Hippocampal formation (tissue), 2 donors: ENCODE results near the gene SH3BP5.
A peak's percentile ranks its signal among the peaks of the same experiment; 100 is the strongest.

Experiments
- DNase-seq, 2 donors: peaks; one replicate each; lab custom pipeline; 2025; lab: John Stamatoyannopoulos, UW

Gene SH3BP5

DNA sequence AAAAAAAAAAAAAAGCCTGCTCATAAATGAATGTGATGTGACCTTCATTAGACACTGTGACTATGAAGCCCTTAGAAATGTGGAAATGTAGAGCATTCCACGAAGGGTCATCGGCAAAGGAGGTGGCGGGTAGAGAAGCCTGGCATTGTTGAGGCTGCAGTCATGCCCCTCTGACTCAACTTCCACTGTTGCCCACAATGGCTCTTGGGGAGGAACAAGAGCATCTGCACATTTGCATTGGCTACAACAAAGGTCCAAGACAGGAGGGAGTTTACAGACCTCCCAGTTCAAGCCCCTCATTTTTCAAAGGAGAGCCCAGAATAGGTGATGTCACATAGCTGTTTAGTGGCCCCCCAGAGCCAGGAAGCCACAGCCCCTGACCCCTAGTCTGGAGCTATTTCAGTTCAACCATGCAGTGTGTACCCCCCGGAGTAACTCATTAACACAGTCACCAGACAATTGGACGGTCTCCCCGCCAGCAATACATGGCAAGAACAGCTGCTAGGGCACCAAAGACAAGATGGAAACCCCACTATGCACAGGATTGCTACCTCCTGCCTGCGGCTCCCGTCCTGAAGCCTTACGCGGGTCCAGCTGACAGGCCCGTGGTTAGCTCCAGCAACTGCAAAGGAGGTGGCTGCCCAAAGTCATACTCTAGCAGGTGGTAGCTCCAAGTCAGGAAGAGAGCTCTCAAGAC is 56.2 kb downstream of the SH3BP5 start:
- DNase-seq, result no peak

GRCh38 chr3:15273227-15273626 is 59.2 kb downstream of the SH3BP5 start:
- DNase-seq, result no peak

GRCh38 chr3:15272426-15273196 is 59.8 kb downstream of the SH3BP5 start:
- DNase-seq, result no peak

GRCh38 chr3:15271785-15272381 is 60.5 kb downstream of the SH3BP5 start:
- no peak for DNase-seq

GRCh38 chr3:15271030-15271429 is 61.4 kb downstream of the SH3BP5 start:
- no peak for DNase-seq

- DNase-seq, result peak; percentile 74 to 81
Observed at GRCh38 chr3:15269091-15269989, 63.0 kb downstream of the SH3BP5 start.

GRCh38 chr3:15268033-15268631 is 64.3 kb downstream of the SH3BP5 start:
- peak; percentile 72 to 82 for DNase-seq

DNA sequence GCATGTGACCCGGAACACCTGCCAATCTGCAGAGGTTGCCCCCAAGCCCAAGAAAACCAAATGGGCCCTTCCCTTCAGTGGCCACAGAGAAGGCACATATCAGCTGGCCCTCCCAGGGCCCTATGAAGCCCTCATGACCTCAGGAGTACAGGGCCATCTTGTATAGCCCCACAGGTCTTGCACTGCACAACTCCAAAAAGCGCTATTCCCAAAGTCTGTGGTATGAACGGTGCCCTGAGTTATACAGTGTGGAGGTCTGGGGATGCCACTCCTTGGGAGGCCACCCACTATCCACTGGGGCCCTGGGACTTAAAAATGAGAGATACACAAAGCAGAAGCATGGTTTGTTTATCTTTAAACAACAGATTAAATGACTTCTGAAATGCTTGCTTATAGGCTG is 64.9 kb downstream of the SH3BP5 start:
- no peak for DNase-seq

GRCh38 chr3:15266510-15267376 is 65.6 kb downstream of the SH3BP5 start:
- DNase-seq, result no peak

DNA sequence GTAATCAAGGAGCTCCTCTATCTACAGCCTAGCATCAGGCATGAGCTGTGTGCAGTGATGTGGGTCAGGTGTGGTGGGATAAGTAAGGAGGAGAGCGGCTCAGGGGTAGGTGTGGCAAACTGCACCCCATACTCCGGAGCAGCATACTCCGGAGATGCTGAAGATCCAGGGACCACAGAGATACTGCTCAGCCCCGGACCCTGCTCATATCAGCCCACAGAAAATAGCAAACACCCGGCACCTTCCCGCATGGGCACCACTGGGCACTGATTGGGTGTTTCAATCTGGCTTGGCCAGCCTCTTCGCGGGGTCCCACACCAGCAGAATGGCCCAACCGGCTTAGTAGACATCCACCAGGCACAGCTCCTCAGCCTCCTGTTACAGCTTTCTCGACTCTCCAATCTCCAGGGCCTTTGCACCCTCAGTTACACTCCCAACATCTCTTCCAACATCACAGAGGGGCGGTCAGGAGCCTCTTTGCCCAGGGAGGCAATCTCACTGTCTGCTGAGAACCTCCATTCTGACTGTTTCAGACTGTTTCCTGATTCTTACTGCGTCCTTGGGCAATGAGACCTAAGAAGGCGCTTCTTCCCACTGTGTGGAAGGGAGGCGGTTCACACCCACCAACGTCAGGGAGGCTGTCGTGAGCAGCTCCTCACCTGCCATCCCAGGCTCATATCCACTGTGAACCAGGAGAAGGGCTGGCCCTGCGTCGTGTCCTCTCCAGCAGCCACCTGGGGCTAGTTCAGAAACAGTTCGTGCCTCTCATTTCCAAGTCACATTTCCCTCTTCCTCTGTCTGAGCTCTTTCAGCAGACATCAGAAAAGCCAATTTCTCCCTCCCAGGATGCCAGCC is 66.5 kb downstream of the SH3BP5 start:
- DNase-seq, result no peak

DNA sequence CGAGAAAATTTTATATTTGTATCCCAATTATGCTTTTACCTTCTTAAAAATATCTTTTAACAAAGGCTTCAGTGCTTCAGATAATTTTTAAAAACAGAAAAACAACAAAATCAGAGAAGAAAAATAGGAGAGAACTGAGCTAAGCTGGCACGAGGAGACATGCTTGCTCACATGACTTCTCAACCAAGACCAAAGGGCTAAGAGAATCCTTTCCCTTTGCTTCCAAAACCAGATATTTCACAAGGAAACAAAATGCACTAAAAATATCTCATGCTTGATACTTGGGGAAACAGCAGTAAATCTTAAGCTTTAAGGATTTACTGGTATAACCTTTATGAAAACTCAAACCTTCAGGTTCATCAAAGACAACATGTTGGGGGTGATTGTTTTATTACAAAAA is 67.9 kb downstream of the SH3BP5 start:
- no peak for DNase-seq

DNA sequence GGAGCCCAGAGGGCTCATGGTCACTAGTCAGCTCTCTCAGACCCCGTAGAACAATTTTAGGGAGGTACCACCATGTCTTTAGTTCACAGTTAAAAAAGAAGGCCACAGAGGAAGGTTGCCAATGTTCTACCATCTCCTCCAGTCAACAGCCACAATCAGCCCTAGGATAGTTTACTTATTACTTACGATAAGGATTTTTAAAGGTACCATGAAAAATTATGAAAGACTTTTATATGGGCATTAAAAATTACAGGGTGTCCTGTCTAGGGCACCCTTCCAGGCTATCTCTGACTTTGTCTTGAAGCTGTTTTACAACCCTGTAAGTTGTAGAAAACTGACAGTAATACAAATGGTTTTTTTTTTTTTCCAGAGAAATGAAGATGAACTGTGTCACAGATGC is 68.5 kb downstream of the SH3BP5 start:
- no peak for DNase-seq

DNA sequence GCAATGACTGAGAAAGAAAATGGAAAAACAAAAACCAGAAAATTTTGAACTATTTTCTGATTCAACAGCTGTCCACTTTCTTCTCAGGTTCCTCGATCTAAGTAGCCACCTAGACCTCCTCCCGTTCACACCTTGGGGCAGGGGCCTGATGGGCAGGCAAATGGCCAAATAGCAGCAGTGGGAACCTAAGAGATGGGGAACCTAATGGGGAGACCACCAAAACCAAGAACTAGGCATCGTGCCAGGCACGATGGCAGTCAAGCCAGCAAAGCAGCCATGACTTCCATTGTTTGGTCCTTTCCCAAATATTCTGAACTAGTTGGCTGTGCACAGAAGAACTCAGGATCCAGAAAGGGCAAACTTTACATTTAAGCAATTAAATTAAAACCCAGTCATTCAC is 69.3 kb downstream of the SH3BP5 start:
- no peak for DNase-seq

- no peak for DNase-seq
Observed at GRCh38 chr3:15262021-15262420, 70.4 kb downstream of the SH3BP5 start.

- no peak for DNase-seq
Observed at GRCh38 chr3:15261274-15261673, 71.1 kb downstream of the SH3BP5 start.

GRCh38 chr3:15260531-15260930 is 71.9 kb downstream of the SH3BP5 start:
- no peak for DNase-seq

GRCh38 chr3:15258720-15259119 is 73.7 kb downstream of the SH3BP5 start:
- DNase-seq, result no peak

DNA sequence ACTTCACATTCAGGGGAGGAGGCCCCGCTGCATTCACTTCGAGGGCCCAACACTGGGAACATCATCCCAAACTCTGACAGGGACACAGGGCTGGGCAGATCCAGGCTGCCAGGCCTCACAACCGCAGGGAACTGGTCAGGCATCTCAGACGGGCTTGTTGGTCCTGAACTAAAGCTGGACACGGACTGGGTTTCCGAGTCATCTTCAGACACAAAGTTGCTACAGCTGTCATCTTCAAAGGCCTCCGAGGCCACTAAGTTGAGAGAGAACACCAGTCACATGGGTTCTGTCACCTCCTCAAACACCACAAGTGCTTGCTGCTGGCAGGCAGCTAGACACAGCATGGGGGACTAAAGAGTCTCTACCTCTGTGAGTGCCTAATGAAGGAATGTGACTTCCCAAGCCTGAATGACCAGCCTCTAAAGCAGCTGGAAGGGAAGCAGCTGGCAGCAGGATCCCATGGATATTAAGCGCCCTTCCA is 75.5 kb downstream of the SH3BP5 start:
- no peak for DNase-seq

DNA sequence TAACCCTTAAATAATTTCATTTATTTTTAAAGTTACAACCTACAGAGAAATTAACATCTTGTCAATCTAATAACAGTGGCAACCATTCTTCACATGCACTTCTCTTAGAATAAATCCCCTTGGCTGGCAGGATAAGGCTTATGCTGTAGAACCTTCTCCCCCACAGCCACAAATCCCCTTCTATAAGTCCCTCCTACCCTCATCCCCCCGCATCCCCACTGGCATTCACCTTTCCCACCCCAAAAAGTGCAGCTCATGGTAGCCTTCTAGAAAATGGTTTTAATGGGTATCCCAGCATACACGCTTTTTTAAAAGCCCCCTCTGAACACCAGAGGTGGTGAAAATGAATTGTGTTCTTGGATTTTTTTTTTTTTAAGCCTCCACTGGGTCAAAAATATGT is 77.2 kb downstream of the SH3BP5 start:
- DNase-seq, result no peak
